Activated CD4-positive, alpha-beta T cell treated with anti-CD3 and anti-CD28 coated beads for 48 hours (primary cell): Measurements from ENCODE around the gene ZNF286A.
"Not testable (repeated sequence)": the region's sequence is repeated elsewhere in the genome, so short reads cannot be mapped to it uniquely, and the experiment has no call there.

Experiments
- DNase-seq: peaks from one replicate; pipeline ENCODE4 v3.0.0-alpha.2; 2020

The ZNF286A gene

DNA sequence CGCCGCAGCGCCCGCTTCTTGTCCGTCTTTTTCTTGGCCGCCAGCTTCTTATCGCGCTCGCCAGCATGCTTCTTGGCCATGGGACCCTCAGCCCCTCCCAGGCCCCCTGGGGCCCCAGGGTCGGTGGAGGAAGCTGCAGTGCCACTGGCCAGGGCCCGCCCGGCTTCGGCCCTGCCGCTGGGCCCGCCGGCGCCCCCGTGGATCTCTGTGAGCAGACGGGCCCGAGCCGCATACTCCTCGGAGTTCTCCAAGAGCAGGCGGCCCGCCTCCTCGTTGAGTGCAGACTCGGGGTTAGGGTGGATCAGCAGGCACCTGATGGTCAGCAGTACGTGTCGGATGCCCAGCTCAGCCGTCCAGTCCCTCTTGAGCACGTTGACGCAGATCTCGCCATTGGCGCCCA is 4.7 kb downstream of the ZNF286A start:
- not testable (repeated sequence) for DNase-seq

DNA sequence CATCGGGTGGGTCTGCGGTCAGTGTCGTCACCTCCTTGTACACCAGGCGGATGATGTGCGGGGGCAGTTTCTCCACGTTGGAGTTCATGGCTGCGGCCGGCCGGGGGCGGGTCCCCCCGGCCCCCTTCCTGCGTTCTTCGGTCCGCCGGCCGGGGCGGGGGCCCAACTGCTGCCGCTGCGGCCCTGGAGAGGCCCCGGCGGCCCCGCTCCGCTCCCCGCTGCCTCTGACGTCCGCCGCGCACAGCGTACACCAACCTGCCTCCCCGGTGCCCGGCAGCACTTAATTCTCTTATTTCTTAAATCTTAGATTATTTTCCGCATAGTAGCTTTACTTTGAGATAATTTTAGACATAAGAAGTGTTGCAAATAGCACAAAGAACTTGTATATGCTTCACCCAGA is 5.3 kb downstream of the ZNF286A start:
- DNase-seq, result not testable (repeated sequence)

DNA sequence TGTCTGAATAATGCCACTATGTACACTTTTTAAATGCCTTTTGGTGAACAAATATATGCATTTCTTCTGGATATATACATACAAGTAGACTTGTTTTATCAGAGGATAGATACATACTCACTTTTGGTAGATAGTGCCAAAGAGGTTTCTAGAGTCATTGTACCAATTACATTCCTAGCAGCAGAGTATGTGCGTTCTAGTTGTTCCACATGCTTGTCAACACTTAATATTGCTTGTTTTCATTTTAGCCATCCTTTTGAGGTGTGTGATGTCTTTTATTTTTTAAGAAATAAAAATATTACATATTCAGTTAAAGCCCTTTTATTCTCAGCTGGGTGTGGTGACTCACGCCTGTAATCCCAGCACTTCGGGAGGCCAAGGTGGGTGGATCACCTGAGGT is 9.3 kb downstream of the ZNF286A start:
- DNase-seq, result not testable (repeated sequence)

DNA sequence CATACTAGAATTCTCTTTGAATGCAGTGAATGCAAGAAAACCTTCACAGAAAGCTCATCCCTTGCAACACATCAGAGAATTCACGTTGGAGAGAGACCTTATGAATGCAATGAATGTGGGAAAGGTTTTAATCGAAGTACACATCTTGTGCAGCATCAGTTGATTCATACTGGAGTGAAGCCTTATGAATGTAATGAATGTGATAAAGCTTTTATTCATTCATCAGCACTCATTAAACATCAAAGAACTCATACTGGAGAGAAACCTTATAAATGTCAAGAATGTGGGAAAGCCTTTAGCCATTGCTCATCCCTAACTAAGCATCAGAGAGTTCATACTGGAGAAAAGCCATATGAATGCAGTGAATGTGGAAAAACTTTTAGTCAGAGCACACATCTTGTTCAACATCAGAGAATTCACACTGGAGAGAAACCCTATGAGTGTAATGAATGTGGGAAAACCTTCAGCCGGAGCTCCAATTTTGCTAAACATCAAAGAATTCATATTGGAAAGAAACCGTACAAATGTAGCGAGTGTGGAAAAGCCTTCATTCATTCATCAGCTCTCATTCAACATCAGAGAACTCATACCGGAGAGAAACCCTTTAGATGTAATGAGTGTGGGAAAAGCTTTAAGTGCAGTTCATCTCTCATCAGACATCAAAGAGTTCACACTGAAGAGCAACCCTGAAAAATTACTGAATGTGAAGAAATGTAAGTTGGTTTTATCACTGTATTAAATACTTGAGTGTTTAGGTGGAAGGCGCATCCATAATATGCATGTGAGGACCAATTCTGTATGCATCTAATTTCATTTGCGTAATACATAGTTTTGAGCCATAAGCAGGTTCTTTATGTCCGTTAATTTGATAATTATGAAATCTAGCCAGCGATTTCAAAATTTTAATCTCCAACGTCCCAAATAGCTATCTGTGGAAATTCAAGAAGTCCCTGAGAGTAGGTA is 17.3 kb downstream of the ZNF286A start:
- not testable (repeated sequence) for DNase-seq

DNA sequence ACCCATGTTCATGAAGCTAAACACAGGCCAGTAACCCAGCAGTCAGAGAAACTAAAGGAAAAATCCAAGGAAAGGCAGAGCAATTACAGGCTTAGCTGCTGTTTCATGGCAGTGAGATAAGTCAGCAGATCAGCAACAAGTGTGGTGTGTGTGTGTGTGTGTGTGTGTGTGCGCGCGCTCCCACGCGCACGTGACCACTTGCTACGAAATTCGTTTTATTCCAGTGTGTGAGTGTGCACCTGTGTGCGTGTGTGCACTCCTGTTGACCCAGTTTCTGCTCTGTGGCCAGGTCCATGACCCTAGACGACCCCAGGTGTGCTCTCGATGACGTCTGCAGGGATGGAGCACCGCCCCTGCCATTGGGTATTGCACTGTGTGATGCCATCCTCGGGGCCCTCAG is 31.0 kb downstream of the ZNF286A start:
- DNase-seq, result not testable (repeated sequence)

DNA sequence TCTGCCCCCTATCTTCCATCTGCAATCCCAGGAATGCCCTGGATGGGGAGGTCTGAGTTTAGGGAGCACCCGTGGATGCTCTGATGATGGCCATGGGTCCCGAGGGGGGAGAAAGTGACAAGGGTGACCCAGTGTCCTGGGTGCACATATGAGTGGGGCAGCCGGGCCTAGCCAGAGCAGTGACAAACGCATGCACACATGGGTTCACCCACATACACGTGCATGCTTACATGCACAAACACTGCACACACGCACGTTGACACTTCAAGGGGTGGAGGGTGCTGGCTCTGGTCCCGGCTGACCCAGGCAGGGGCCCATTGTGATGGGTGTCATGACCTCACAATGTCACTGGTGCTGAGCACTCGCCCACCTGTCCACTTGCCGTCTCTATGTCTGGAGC is 32.3 kb downstream of the ZNF286A start, which contains the start of gene TBC1D26:
Gene TBC1D26, plus strand, starts transcription at position 384 of the 400 bp plus-strand sequence. CDS start 3,066 bp downstream, outside the sequence.
- not testable (repeated sequence) for DNase-seq

GRCh38 chr17:15733174-15733789 is 33.7 kb downstream of the ZNF286A start:
- DNase-seq, result not testable (repeated sequence)

- DNase-seq, result not testable (repeated sequence)
These were observed 37.0 kb downstream of the ZNF286A start for GRCh38 chr17:15736578-15736977.

DNA sequence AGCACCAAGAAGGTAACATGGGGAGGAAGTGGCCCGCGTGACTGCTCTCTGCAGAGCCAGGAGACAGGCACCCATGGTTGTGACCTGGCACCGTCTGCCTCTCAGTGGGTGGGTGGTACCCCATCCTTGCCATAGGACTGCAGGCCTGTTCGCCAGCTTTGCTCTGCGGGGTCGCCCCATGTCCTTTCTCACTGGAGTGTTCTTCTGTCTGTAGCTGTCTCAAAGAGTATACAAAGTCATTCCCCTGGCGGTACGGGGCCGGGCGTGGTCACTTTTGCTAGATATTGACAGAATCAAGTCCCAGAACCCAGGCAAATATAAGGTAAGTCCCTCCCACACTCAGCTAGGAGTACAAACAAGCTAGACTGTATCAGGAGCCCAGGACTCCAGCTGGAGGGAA is 38.5 kb downstream of the ZNF286A start:
- DNase-seq, result no peak

- not testable (repeated sequence) for DNase-seq
These were observed 39.7 kb downstream of the ZNF286A start for GRCh38 chr17:15739259-15739658.

- not testable (repeated sequence) for DNase-seq
These were observed 40.5 kb downstream of the ZNF286A start for GRCh38 chr17:15740041-15740440.

GRCh38 chr17:15740570-15741120 is 41.1 kb downstream of the ZNF286A start:
- no peak for DNase-seq

DNA sequence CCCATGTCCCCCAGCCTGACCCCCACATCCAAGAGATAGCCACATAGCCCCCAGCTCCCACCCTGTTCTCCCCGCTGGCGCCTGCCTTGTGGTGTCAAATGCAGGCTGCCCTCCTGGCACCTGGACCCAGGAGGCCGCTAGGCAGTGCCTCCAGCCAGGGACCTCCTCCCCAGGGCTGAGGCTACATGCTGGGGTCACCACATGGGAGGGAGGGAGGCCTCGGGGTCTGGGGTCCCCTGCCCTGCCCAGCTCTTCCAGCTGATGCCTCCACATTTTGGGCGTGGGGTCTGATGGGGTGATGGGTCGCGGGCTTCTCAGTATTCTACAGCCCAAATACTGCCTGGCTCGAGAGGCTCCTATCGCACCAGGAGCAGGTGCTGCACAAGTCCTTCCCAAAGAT is 42.1 kb downstream of the ZNF286A start:
- no peak for DNase-seq

GRCh38 chr17:15742051-15742795 is 42.7 kb downstream of the ZNF286A start:
- no peak for DNase-seq

- no peak for DNase-seq
These were observed 43.4 kb downstream of the ZNF286A start for GRCh38 chr17:15742921-15743320.

DNA sequence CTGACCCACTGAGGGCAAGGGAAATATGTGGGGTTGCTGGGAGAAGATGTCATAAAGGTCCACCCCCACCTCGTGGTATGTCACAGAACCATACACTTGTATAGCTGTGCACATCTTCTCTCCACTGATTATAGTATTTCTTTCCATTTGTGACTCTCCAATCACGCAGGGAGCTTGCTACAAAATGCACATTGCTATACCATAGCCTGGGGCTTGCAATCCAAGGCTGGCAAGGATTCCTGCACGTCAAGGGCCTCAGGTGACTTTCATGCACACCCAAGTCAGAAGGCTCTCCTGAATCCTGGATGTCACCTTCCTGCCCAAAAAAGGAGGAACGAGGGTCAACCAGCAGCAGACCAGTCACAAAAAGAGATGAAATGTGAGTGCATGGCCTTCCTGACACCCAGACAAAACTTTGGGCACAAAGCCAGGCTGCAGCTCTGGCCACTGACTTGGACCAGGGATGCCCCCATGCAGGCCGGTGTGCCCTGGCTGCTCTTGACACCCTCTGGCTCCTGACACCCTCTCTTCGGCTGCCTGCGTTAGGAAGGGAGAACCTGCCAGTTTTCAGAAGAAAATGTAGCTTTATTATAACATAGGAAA is 44.6 kb downstream of the ZNF286A start:
- no peak for DNase-seq

- DNase-seq, result no peak
These were observed 45.3 kb downstream of the ZNF286A start for GRCh38 chr17:15744885-15745284.

- DNase-seq, result not testable (repeated sequence)
These were observed 49.9 kb downstream of the ZNF286A start for GRCh38 chr17:15749403-15749802.

GRCh38 chr17:15768865-15769533 is 69.4 kb downstream of the ZNF286A start:
- not testable (repeated sequence) for DNase-seq
